Mesendoderm (in vitro differentiated cells): ENCODE results near the gene TBC1D24.
A peak's percentile ranks its signal among the peaks of the same experiment; 100 is the strongest.

Source experiments
- DNase-seq: peaks from one replicate; pipeline ENCODE4 v3.0.0; 2013
- H2AK5ac ChIP-seq: 2 replicates; pipeline ENCODE4 v1.6.1; 2013; ENCODE audit warnings: low read length, inconsistent platforms
- H2BK120ac ChIP-seq: 2 replicates; pipeline ENCODE4 v1.6.1; 2013; ENCODE audit warnings: low read depth, mild to moderate bottlenecking, low read length, moderate library complexity, mixed read lengths
- H2BK15ac ChIP-seq: replicated peaks from 2 replicates; pipeline ENCODE4 v1.6.1; 2013; ENCODE audit warnings: low read depth, mild to moderate bottlenecking, moderate library complexity
- H2BK5ac ChIP-seq: 2 replicates; pipeline ENCODE4 v1.6.1; 2013; ENCODE audit warnings: low read length, inconsistent platforms
- H3K18ac ChIP-seq: 2 replicates; pipeline ENCODE4 v1.6.1; 2013; ENCODE audit warnings: mild to moderate bottlenecking, low read length, mixed read lengths
- H3K23ac ChIP-seq: one replicate; pipeline ENCODE4 v1.6.1; 2013; ENCODE audit warnings: low read length
- H3K27ac ChIP-seq: 2 replicates; pipeline ENCODE4 v1.5.1; 2013; ENCODE audit warnings: low read depth, mild to moderate bottlenecking, inconsistent platforms, low read length, moderate library complexity
- H3K27me3 ChIP-seq: 2 replicates; pipeline ENCODE4 v1.6.1; 2013; ENCODE audit warnings: low read length, control low read depth, mild to moderate bottlenecking, inconsistent platforms; ENCODE audit not compliant: insufficient read depth, poor library complexity
- H3K36me3 ChIP-seq: 2 replicates; pipeline ENCODE4 v1.6.1; 2013; ENCODE audit warnings: low read length, inconsistent platforms; ENCODE audit not compliant: control insufficient read depth, insufficient read depth
- H3K4ac ChIP-seq: one replicate; pipeline ENCODE4 v1.6.1; 2013; ENCODE audit warnings: low read depth, mild to moderate bottlenecking, low read length, moderate library complexity
- H3K4me1 ChIP-seq: 2 replicates; pipeline ENCODE4 v1.6.1; 2013; ENCODE audit warnings: low read depth, low read length, inconsistent platforms; ENCODE audit not compliant: control insufficient read depth
- H3K4me2 ChIP-seq: 2 replicates; pipeline ENCODE4 v1.6.1; 2013; ENCODE audit warnings: low read length
- H3K4me3 ChIP-seq: 2 replicates; pipeline ENCODE4 v1.5.1; 2013; ENCODE audit warnings: mild to moderate bottlenecking, low read length
- H3K56ac ChIP-seq: one replicate; pipeline ENCODE4 v1.6.1; 2013; ENCODE audit warnings: low read length
- H3K79me1 ChIP-seq: 2 replicates; pipeline ENCODE4 v1.6.1; 2013; ENCODE audit warnings: low read length, inconsistent platforms
- H3K79me2 ChIP-seq: 2 replicates; pipeline ENCODE4 v1.6.1; 2013; ENCODE audit warnings: mild to moderate bottlenecking, low read length; ENCODE audit not compliant: control insufficient read depth, insufficient read depth
- H3K9ac ChIP-seq: 2 replicates; pipeline ENCODE4 v1.6.1; 2013; ENCODE audit warnings: low read length, inconsistent platforms
- H4K5ac ChIP-seq: one replicate; pipeline ENCODE4 v1.6.1; 2013; ENCODE audit warnings: low read length
- H4K8ac ChIP-seq: one replicate; pipeline ENCODE4 v1.6.1; 2013; ENCODE audit warnings: low read depth, mild to moderate bottlenecking, control low read depth, low read length, moderate library complexity
- whole genome bisulfite sequencing: extraction: QIAGEN DNeasy Blood & Tissue Kit; methylation state at CpG from one replicate; pipeline ENCODE4 v1.1.7; 2013; ENCODE audit warnings: low lambda C conversion rate, missing lambda C conversion rate; ENCODE audit not compliant: insufficient coverage; ENCODE audit errors: extremely low coverage; 5-methylcytosine and 5-hydroxymethylcytosine counted together

TBC1D24 gene

DNA sequence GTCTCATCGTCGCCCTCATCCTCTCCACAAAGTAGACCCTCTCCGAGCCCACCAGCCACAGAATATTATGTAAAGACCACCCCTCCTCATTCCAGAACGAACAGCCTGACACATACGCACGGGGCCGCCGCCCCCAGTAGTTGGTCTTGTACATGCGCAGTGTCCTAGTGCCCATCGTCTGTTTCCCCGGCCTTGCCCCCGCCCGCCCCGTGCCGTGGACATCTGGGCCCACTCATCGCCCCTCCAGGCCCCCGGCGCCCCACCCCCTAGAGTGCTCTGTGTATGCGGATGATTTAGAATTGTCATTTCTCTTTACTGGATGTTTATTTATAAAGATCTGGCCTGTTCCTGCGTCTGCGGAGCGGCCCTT lies 44.8 kb downstream of the TBC1D24 start:
- no peaks in the 10 kb centered on the region for H3K27me3 ChIP-seq
- no peak overlapping the region for H3K4ac ChIP-seq
- H3K36me3 ChIP-seq, result no peaks in the 10 kb centered on the region
- no peak overlapping the region for H3K27ac ChIP-seq
- no peak overlapping the region for H2BK5ac ChIP-seq
- H3K79me2 ChIP-seq, result peaks cover 46% of the 10 kb centered on the region
- H3K4me2 ChIP-seq, result no peak overlapping the region
- no peak overlapping the region for H3K56ac ChIP-seq
- no peak for DNase-seq
- no peak overlapping the region for H3K23ac ChIP-seq
- no peak overlapping the region for H2BK15ac ChIP-seq
- no peak overlapping the region for H2AK5ac ChIP-seq
- H4K8ac ChIP-seq, result no peak overlapping the region
- H3K79me1 ChIP-seq, result peaks cover 19% of the 10 kb centered on the region
- no peak overlapping the region for H3K4me3 ChIP-seq
- WGBS, result no CpG with 5 or more reads among the region's 22 CpGs
- no peak overlapping the region for H4K5ac ChIP-seq
- no peak overlapping the region for H3K9ac ChIP-seq
- H3K18ac ChIP-seq, result no peak overlapping the region
- H3K4me1 ChIP-seq, result no peaks in the 10 kb centered on the region
- H2BK120ac ChIP-seq, result no peak overlapping the region

DNA sequence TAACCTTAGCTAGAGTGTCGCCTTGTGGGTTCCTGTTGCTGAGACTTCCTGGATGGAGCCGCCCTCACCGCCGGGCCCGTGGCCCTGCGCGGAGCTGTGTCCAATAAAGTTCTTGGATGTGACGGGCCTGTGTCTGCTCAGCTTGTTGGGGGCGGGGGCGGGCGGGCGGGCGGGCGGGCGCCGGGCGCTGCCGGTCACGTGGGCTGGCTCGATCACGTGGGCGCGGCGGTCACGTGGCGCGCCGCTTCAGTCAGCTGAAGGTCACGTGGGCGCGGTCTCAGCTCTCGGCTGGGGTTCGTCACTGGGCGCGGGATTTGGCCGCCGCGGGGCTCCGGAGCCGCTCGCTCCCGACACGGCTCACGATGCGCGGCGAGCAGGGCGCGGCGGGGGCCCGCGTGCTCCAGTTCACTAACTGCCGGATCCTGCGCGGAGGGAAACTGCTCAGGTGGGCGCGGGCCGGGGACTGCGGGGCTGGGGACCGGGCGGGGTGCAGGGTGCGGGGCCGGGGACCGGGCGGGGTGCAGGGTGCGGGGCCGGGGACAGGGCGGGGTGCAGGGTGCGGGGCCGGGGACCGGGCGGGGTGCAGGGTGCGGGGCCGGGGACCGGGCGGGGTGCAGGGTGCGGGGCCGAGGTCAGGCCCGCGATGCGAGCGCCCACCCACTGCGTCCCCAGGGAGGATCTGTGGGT lies 45.3 kb downstream of the TBC1D24 start, which contains the start of gene AMDHD2:
AMDHD2 (plus strand) TSS at position 275 of the 687 bp plus-strand sequence; CDS start at position 363, 88 bp downstream.
- Histone ChIP-seq H3K27ac (no peak within 1 kb of the TSS), H2BK15ac (no peak within 1 kb of the TSS), H3K4me1 (no peaks in the 10 kb centered on the region), H3K36me3 (no peaks in the 10 kb centered on the region), H3K4me3 (peak within 1 kb of the TSS; percentile 65), H3K56ac (peak within 1 kb of the TSS; percentile 85), H3K4ac (peak within 1 kb of the TSS; percentile 56), H2AK5ac (no peak within 1 kb of the TSS), H4K8ac (no peak within 1 kb of the TSS), H3K79me1 (peaks cover 13% of the 10 kb centered on the region), H3K18ac (no peak within 1 kb of the TSS), H3K9ac (peak within 1 kb of the TSS; percentile 85), H2BK120ac (no peak within 1 kb of the TSS), H3K23ac (no peak within 1 kb of the TSS), H3K4me2 (peak within 1 kb of the TSS; percentile 81), H3K27me3 (no peaks in the 10 kb centered on the region), H3K79me2 (peaks cover 40% of the 10 kb centered on the region), H2BK5ac (no peak within 1 kb of the TSS), H4K5ac (no peak within 1 kb of the TSS)
- WGBS, result no CpG with 5 or more reads among the region's 83 CpGs
- peak; percentile 93 for DNase-seq

DNA sequence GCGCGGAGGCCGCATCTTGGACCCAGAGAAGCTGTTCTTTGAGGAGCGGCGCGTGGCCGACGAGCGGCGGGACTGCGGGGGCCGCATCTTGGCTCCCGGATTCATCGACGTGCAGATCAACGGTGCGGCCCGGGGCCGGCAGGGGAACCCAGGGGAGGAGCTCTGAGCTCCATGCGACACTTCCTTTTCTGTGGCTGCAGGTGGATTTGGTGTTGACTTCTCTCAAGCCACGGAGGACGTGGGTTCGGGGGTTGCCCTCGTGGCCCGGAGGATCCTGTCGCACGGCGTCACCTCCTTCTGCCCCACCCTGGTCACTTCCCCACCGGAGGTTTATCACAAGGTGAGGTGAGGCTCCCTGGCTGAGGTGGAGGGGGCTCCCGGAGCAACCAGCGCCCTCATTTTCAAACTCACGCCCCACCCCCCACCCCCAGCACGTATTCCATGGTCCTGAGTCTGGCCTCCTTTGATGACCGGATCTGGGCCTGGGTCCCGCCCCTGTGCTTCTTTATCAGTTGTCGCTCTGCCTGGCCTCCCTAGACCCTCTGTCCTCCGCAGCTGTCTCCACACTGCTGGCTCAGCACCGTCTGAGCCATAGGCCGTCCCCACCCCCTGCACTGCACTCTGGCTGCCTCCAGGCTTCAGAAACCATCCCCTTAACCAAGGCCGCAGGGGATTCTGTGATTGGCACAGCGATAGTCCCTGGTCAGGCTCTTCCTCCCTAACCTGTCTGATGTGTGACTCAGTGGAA lies 46.0 kb downstream of the TBC1D24 start:
- Histone ChIP-seq H3K56ac (peak overlapping the region; percentile 82), H3K18ac (no peak overlapping the region), H3K4ac (peak overlapping the region; percentile 56), H4K8ac (no peak overlapping the region), H3K4me1 (no peaks in the 10 kb centered on the region), H2BK15ac (no peak overlapping the region), H3K79me1 (peaks cover 10% of the 10 kb centered on the region), H3K27ac (no peak overlapping the region), H3K36me3 (no peaks in the 10 kb centered on the region), H2BK5ac (no peak overlapping the region), H3K4me2 (peak overlapping the region; percentile 81), H2AK5ac (no peak overlapping the region), H3K79me2 (peaks cover 33% of the 10 kb centered on the region), H4K5ac (no peak overlapping the region), H2BK120ac (no peak overlapping the region), H3K4me3 (peak overlapping the region; percentile 65), H3K27me3 (no peaks in the 10 kb centered on the region), H3K23ac (no peak overlapping the region), H3K9ac (peak overlapping the region; percentile 85)
- peak; percentile 68 for DNase-seq
- no CpG with 5 or more reads among the region's 41 CpGs for WGBS

DNA sequence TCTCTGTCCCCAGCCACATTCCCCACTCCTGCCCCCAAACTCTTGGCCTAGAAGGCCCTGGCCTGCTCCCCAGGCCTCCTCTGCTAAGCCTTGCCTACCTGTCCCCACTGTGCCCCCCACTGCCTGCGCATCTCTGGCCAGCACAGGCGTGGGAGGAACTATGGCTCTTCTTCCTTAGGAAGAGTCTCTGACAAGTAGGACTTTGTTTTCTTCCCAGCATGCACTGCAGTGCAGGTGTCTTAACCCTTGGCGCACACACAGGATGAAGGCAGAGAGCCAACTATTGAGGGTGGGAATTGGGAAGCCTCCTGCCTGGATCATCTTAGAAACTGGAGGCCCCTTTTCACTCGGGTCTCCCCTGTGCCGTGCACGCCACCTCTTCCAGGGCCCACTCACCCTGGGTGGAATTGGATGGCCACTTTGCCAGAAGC lies 48.9 kb downstream of the TBC1D24 start:
- no CpG with 5 or more reads among the region's 6 CpGs for WGBS
- no peak overlapping the region for H4K5ac ChIP-seq
- H3K79me1 ChIP-seq, result peaks cover 3% of the 10 kb centered on the region
- H3K56ac ChIP-seq, result no peak overlapping the region
- H3K18ac ChIP-seq, result no peak overlapping the region
- no peak overlapping the region for H3K9ac ChIP-seq
- no peak overlapping the region for H3K27ac ChIP-seq
- no peak overlapping the region for H3K4me2 ChIP-seq
- H2BK5ac ChIP-seq, result no peak overlapping the region
- H3K79me2 ChIP-seq, result peaks cover 5% of the 10 kb centered on the region
- no peak overlapping the region for H2BK15ac ChIP-seq
- no peak overlapping the region for H4K8ac ChIP-seq
- no peak overlapping the region for H2AK5ac ChIP-seq
- H3K23ac ChIP-seq, result no peak overlapping the region
- H3K27me3 ChIP-seq, result no peaks in the 10 kb centered on the region
- H3K4ac ChIP-seq, result no peak overlapping the region
- no peak overlapping the region for H3K4me3 ChIP-seq
- no peak overlapping the region for H2BK120ac ChIP-seq
- H3K36me3 ChIP-seq, result peaks cover 2% of the 10 kb centered on the region
- DNase-seq, result no peak
- no peaks in the 10 kb centered on the region for H3K4me1 ChIP-seq

DNA sequence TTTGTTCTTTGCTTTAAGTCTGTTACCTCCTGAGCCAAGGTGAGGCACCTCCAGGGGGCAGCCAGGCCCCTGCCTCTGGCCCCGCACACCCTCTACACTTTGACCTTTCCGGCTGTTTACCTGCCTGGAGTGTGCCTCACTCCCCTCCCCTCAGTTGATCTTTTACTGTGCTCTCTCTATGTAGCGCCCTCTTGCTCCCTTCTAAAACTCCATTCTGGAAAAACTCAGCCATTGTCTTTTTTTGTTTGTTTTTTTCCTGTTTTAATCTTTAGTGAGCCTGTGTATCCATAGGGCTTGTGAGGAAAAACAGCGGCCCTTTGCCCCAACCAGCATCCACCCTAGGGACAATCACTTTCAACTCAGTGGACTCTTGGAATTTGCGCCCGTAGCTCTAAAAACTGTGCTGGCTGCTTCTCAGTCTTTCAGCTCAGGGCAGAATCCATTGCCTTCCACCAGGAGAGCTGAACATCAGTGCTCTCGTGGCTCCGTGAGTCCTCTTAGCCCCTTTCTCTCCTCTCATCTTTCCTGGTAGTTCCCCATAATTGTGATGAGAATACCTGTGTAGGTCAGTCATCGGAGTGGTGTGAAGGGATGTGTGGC lies 49.5 kb downstream of the TBC1D24 start:
- peaks cover 2% of the 10 kb centered on the region for H3K36me3 ChIP-seq
- H3K79me2 ChIP-seq, result no peaks in the 10 kb centered on the region
- H3K4me2 ChIP-seq, result no peak overlapping the region
- H2AK5ac ChIP-seq, result no peak overlapping the region
- no peak overlapping the region for H2BK15ac ChIP-seq
- DNase-seq, result no peak
- peaks cover 3% of the 10 kb centered on the region for H3K79me1 ChIP-seq
- no peaks in the 10 kb centered on the region for H3K27me3 ChIP-seq
- H3K23ac ChIP-seq, result no peak overlapping the region
- no peak overlapping the region for H3K27ac ChIP-seq
- WGBS, result no CpG with 5 or more reads among the region's 9 CpGs
- no peaks in the 10 kb centered on the region for H3K4me1 ChIP-seq
- no peak overlapping the region for H3K4ac ChIP-seq
- H4K5ac ChIP-seq, result no peak overlapping the region
- H4K8ac ChIP-seq, result no peak overlapping the region
- no peak overlapping the region for H3K9ac ChIP-seq
- no peak overlapping the region for H3K4me3 ChIP-seq
- no peak overlapping the region for H3K18ac ChIP-seq
- no peak overlapping the region for H3K56ac ChIP-seq
- no peak overlapping the region for H2BK5ac ChIP-seq
- no peak overlapping the region for H2BK120ac ChIP-seq
